GM12892 (cell line): Measurements from ENCODE around the gene PCDHGA3.
"Not testable (repeated sequence)": the region's sequence is repeated elsewhere in the genome, so short reads cannot be mapped to it uniquely, and the experiment has no call there.

Experiments used
- DNase-seq: peaks from one replicate; pipeline ENCODE4 v3.0.0; 2011; ENCODE audit not compliant: insufficient read length
- FAIRE-seq: peaks from 2 replicates; lab custom pipeline; 2011; peaks lifted over from hg19 to GRCh38; lab: Jason Lieb, UNC
- POLR2A ChIP-seq: IDR thresholded peaks from 2 replicates; pipeline ENCODE4 v1.6.1; 2011; ENCODE audit warnings: low read depth, low read length, control low read depth
- POLR2AphosphoS5 ChIP-seq: IDR thresholded peaks from 2 replicates; pipeline ENCODE4 v1.6.1; 2011; ENCODE audit warnings: low read depth, low read length, control low read depth
- TAF1 ChIP-seq: IDR thresholded peaks from 2 replicates; pipeline ENCODE4 v1.6.1; 2011; ENCODE audit warnings: low read depth, mild to moderate bottlenecking, control low read depth, low read length, borderline replicate concordance

PCDHGA3 gene

GRCh38 chr5:141392429-141393198 is 49.0 kb downstream of the PCDHGA3 start, which contains the start of gene PCDHGA8:
TSS of gene PCDHGA8 (plus strand) at chr5:141392633. CDS start at chr5:141392814, 181 bp downstream.
- no peak for FAIRE-seq

GRCh38 chr5:141393267-141393666 is 49.6 kb downstream of the PCDHGA3 start:
- TF ChIP-seq POLR2A (no peak), POLR2AphosphoS5 (no peak), TAF1 (no peak)
- DNase-seq: no peak
- no peak for FAIRE-seq

More at GRCh38 chr5:141392429-141393198, 49.0 kb downstream of the PCDHGA3 start, which contains the start of gene PCDHGA8:
- no peak for DNase-seq
- TF ChIP-seq POLR2AphosphoS5: no peak
- no peak for TF ChIP-seq TAF1
- no peak for TF ChIP-seq POLR2A

DNA sequence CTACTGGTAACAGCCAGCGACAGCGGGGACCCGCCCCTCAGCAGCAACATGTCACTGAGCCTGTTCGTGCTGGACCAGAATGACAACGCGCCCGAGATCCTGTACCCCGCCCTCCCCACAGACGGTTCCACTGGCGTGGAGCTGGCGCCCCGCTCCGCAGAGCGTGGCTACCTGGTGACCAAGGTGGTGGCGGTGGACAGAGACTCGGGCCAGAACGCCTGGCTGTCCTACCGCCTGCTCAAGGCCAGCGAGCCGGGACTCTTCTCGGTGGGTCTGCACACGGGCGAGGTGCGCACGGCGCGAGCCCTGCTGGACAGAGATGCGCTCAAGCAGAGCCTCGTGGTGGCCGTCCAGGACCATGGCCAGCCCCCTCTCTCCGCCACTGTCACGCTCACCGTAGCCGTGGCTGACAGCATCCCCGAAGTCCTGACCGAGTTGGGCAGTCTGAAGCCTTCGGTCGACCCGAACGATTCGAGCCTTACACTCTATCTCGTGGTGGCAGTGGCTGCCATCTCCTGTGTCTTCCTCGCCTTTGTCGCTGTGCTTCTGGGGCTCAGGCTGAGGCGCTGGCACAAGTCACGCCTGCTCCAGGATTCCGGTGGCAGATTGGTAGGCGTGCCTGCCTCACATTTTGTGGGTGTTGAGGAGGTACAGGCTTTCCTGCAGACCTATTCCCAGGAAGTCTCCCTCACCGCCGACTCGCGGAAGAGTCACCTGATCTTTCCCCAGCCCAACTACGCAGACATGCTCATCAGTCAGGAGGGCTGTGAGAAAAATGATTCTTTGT is 51.0 kb downstream of the PCDHGA3 start:
- not testable (repeated sequence) for DNase-seq, FAIRE-seq
